Activated CD4-positive, alpha-beta T cell treated with anti-CD3 and anti-CD28 coated beads, Interleukin-2, amount 50 U/mL, for 4 hours (primary cell): ENCODE data around the gene NSUN3.
"Not testable (repeated sequence)": the region's sequence is repeated elsewhere in the genome, so short reads cannot be mapped to it uniquely, and the experiment has no call there.

Experiments used
- DNase-seq, 2 experiments: peaks; one replicate each; pipeline ENCODE4 v3.0.0-alpha.2; 2020

The NSUN3 gene

DNA sequence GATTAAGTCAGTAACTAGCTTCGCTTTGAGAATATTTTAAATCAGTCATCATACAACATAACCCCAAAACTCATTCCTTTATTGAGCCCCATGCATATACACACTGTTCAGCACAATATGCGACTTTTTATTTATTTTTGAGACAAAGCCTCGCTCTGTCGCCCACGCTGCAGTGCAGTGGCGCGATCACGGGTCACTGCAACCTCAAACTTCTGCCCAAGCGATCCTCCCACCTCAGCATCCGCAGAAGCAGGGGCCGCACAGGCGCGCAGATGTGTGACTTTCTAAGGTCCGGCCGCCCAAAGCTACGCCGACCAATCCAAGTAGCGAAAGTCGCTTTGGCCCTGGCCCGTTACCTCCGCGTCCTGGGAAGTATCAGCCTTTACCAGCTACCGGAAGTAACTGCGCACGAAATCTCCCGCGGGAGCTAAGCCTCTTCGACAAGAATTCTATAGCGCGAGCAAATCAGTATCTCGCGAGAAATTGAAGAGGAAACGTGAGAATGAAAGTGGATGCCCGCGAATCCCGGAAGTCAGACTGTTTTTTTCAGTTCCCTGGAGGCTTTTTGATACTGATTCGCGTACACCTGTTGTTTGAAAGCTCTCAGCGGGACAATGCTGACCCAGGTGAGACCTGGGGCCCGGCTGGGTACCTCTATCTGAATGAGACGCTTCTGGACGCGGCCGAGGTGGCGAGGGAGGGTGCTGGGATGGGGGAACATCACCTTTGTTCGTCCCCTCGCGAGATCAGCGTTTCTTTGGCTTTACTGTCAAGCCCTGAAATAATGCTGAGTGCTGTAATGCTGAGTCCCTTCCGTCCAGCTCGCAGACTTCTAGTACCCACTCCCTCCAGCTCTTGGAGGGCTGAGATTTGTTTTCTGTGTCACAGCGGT, at the start of gene NSUN3, which contains the start of gene DHFR2:
Gene NSUN3, plus strand, starts transcription at position 549 of the 892 bp plus-strand sequence. Its CDS starts 66 bp downstream, at position 615.
Gene DHFR2, minus strand, starts transcription at position 404 of the 892 bp plus-strand sequence. CDS start 1,405 bp downstream, outside the sequence.
- peak; percentile 71 to 75 for DNase-seq

GRCh38 chr3:94015025-94015424, 47.8 kb upstream of the NSUN3 start:
- no peak for DNase-seq

DNA sequence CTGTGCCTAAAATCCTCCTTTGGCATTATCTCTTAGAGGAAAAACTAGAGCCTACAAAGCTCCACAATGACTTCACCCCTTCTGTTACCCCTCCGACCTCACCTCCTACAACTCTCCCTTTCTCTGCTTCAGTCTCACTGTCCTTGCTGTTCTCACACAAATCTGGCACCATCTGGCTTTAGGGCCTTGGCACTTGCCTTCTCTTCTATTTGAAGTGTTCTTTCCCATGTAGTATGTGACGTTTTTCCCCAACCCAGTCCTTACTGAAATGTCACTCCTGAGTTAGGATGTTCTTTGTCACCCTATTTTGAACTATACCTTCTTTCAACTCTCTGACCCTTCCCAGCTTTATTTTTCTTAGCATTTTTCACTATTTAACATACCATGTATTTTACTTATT, 43.2 kb upstream of the NSUN3 start:
- no peak for DNase-seq

GRCh38 chr3:94020293-94020692, 42.6 kb upstream of the NSUN3 start:
- DNase-seq: no peak

DNA sequence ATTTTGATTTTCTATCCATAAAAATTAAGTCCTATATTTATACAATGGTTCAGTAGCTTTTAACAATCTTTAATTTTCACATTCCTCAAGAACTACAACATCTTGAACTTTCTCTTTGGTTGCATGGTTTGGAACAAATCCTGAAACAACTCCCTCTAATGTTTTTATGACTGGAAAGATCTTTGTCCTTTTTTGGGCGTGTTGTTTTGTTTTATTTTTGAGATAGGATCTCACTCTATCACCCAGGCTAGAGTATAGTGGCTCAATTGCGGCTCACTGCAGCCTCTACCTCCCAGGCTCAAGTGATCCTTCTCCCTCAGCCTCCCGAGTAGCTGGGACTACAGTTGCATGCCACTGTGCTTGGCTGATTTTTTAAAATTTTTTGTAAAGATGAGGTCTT, 38.5 kb upstream of the NSUN3 start:
- no peak for DNase-seq

- no peak for DNase-seq
These were observed 36.2 kb upstream of the NSUN3 start for GRCh38 chr3:94026623-94027022.

- DNase-seq: no peak
These were observed 34.6 kb upstream of the NSUN3 start, which contains the start of gene STX19 for GRCh38 chr3:94028093-94028837. Gene STX19 (minus strand): TSS chr3:94028597. CDS start chr3:94015269, 13,328 bp downstream.

DNA sequence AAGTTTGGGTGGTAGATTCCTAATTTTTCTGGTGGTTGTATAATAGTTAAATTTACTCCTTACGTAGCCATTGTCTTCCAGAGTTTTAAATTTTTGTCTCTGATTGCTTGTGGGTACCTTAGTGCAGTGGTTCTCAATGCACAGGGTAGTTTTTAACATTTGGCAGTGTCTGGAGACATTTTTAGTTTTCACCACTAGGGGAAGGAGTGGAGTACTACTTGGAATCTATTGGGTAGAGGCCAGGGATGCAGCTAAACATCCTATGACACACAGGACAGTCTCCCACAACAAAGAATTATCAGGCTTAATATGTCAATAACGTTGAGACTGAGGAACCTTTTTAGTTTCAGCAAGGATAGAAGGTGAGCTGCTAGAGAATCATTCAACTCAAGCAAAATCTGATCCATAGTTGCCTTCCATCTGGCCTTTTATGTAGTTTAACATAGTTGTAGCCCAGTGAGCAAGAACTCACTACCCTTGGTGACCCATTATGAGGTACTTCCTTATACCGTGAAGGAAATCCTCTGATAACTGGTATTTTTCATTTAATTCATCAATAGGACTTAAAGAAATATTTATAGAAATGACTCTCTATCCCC, 25.9 kb upstream of the NSUN3 start:
- DNase-seq: no peak

DNA sequence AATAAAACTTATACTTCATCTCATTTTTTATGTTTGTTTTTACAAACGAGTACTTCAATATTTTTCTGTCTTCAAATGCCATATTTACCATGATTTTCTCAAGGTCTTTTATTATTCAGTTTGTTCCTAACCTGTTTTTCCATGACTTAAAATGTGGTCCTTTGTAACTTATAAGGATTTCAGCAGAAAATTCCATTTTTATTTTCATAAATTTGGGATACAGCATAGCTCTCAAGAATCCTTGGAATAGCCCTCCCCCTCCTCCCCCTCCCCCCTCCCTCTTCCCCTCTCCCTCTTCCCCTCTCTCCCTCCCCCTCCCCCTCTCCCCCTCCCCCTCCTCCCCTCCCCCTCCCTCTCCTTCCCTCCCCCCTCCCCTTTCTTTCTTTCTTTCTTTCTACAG, 19.6 kb upstream of the NSUN3 start:
- no peak for DNase-seq

- DNase-seq: not testable (repeated sequence)
These were observed 18.5 kb upstream of the NSUN3 start for GRCh38 chr3:94044100-94044936.

DNA sequence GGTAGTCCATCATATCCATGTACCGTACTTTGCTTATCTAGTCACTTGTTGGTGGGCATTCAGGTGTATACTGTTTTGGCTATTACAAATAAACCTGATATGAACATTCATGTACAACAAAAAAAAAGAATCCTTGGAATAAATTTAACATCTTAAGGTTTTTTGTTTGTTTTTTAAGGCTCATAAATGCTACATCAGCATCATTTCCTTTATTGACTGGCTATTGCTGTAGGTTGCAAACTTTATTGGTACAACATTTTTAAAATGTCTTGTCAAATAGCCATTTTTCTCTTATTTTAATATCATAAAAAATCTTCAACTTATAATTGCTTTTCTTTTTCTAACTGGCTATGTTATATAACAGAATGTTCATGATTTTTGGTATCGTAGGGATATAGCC, 16.3 kb upstream of the NSUN3 start:
- DNase-seq: no peak

DNA sequence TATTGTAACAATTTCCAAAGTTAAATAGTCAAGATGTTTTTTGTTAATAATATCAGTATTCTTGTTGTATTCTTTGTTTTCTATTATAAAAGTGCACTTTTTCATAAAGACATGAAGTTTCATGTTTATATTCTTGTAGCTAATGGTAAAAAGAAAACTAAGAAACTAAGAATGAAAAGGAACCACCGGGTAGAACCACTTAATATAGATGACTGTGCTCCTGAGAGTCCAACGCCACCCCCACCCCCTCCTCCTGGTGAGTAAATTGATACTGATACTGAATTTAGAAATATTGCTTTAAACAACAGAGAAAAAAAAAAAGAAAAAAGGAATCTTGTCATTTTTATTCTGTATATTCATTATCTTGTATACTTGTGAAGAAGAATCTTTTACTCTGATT, 13.6 kb upstream of the NSUN3 start:
- no peak for DNase-seq

GRCh38 chr3:94050546-94050945, 12.3 kb upstream of the NSUN3 start:
- DNase-seq: no peak

- DNase-seq: no peak
These were observed 1.6 kb upstream of the NSUN3 start for GRCh38 chr3:94061297-94061696.

DNA sequence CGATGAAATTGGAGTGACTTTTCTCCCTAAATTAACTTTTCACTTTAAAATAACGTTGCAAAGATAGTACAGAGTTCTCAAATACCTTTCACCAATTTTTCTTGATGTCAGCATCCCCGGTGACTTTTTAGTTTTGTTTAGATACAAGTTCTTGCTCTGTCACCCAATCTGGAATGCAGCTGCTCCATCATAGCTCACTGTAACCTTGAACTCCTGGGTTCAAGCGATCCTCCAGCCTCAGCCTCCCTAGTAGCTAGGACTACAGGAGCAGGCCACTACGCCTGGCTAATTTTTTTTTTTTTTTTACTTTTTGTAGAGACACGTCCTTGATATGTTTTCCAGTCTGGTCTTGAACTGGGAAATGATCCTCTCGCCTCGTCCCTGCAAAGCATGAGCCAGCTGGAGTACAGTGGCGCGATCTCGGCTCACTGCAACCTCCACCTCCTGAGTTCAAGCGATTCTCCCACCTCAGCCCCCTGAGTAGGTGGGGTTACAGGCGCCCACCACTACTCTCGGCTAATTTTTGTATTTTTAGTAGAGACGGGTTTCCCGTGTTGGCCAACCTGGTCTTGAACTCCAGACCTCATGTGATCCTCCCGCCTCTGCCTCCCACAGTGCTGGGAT, 747 bp downstream of the NSUN3 start:
- DNase-seq: no peak

DNA sequence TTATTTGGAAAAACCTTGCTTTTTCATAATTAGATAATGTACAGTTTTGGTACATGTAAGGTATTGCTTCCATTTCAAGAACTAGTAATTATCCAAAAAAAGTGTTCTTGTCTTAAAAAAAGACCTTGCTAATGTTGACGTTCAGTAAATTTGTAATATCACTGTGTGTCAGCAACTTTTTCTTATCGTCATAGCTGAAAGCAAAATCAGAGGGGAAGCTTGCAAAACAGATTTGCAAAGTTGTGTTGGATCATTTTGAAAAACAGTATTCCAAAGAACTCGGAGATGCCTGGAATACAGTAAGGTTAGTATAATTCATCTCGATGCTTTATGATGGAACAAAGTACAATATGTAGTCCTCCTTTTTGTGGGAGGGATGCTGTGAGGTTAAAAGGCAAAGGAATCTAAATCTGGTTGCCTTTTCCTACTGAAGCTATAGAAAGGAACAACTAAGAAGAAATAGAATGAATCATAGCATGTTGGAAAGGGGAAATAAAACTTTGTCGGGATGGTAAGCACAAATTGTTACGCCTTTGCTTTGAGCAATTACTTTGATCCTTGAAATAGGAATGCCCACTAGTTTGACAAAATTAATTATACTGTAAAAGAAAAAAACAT, 1.5 kb downstream of the NSUN3 start:
- DNase-seq: no peak

DNA sequence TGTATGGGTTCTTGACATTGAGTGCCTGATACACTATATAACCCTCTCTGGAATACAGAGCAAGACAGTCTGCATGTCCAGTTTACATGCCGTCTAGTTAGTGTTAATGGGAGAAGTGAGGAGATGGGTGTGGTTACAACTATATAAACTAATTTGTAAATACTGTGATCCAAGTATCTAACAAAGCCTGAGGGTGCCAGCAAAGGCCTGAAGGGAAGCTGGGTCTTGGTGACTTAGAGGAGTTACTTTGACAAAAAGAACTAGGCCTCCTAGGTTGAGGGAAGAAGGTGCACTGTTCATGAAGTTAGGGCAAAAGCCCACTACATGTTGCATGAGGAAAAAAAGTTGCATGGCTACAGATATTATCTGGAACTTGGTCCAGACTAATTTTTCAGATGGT, 2.3 kb downstream of the NSUN3 start:
- no peak for DNase-seq

GRCh38 chr3:94065819-94066480, 3.1 kb downstream of the NSUN3 start:
- DNase-seq: no peak

GRCh38 chr3:94066506-94067500, 3.9 kb downstream of the NSUN3 start:
- DNase-seq: no peak
